PFSK-1 (cell line): ENCODE results near the gene SYT11.

Experiments
- POLR2AphosphoS5 ChIP-seq: IDR thresholded peaks from 2 replicates; pipeline ENCODE4 v1.6.1; 2012; ENCODE audit warnings: low read depth, mild to moderate bottlenecking, control low read depth, low read length, moderate library complexity
- REST ChIP-seq, 2 experiments: IDR thresholded peaks; 2 replicates each; pipeline versions ENCODE4 v1.6.1 to v1.8.0; 2011 to 2012; ENCODE audit warnings: low read depth in 2 of 2, low read length in 2 of 2, control low read depth in 1 of 2, inconsistent platforms in 1 of 2, mild to moderate bottlenecking in 1 of 2, moderate library complexity in 1 of 2; ENCODE audit not compliant: insufficient read depth in 1 of 2
- SIN3A ChIP-seq: IDR thresholded peaks from 2 replicates; pipeline ENCODE4 v1.6.1; 2012; ENCODE audit warnings: mild to moderate bottlenecking, low read length, moderate library complexity, borderline replicate concordance; ENCODE audit not compliant: insufficient read depth
- TAF1 ChIP-seq: IDR thresholded peaks from 2 replicates; pipeline ENCODE4 v1.6.1; 2012; ENCODE audit warnings: low read length, control low read depth, borderline replicate concordance; ENCODE audit not compliant: insufficient read depth

- TF ChIP-seq SIN3A (0 out of 2 replicates have a peak, but pooled peaks have one; percentile 46), REST (IDR thresholded peaks at IDR 0.05; ENCODE audit: insufficient read depth in 1 of 2, low read depth in 2 of 2, low read length in 2 of 2) (peak in 1 of 2 experiments; percentile 43; a peak in 1 of 4 replicates), POLR2AphosphoS5 (peak; percentile 90), TAF1 (peak; percentile 84; the same call in 1 of the 2 replicates)
Observed at GRCh38 chr1:155856975-155857930, 2.1 kb upstream of the SYT11 start, which contains the start of gene GON4L.
